GM12878 (cell line): Measurements from ENCODE around the gene RHOBTB1. TPM values are rescaled to one million over a fixed set of nuclear protein-coding genes. Genes with fewer than 3 reads are reported as not detected.

Experiments used
- ATAC-seq: fragments of 200-7000 bp; cut with Tn5 transposase; 3 replicates; pipeline ENCODE4 v1.9.1; 2020; ENCODE audit warnings: mild to moderate bottlenecking, moderate library complexity
- BruUV-seq: library from RNA; stranded (reverse); fragments of 400-500 nt; replicated peaks from 2 replicates; lab custom pipeline; 2021; lab: Mats Ljungman, UMichigan
- CTCF ChIA-PET: fragments of 300-600 bp; sonication (Branson Sonifier 250); formaldehyde crosslinking; extraction: SDS; loops from one replicate; lab custom pipeline; 2021; ENCODE audit warnings: inconsistent platforms; lab: Yijun Ruan, JAX
- POLR2A ChIA-PET: fragments of 350-600 bp; formaldehyde crosslinking; extraction: SDS; loops from one replicate; lab custom pipeline; 2021; ENCODE audit warnings: inconsistent platforms; lab: Charles Lee
- RAD21 ChIA-PET: fragments of 300-600 bp; sonication (Branson Sonifier 250); formaldehyde crosslinking; loops from one replicate; lab custom pipeline; 2023; ENCODE audit warnings: antibody characterized with exemption; ENCODE audit not compliant: unreplicated experiment; lab: Charles Lee
- SMC1A ChIA-PET: fragments of 300-600 bp; sonication (Branson Sonifier 250); formaldehyde crosslinking; loops from one replicate; lab custom pipeline; 2023; ENCODE audit not compliant: unreplicated experiment, uncharacterized antibody; lab: Charles Lee
- DNase-seq: peaks from one replicate; pipeline ENCODE4 v3.0.0-alpha.2; 2011; ENCODE audit warnings: low read depth, low spot score
- FAIRE-seq: peaks from 3 replicates; lab custom pipeline; 2011; peaks lifted over from hg19 to GRCh38; lab: Jason Lieb, UNC
- H2AFZ ChIP-seq: 2 replicates; pipeline ENCODE4 v1.6.0; 2011; ENCODE audit warnings: low read depth, low read length, control low read depth; ENCODE audit not compliant: control insufficient read depth
- H3K27ac ChIP-seq: 2 replicates; pipeline ENCODE4 v1.5.1; 2011; ENCODE audit warnings: control low read depth; ENCODE audit not compliant: control insufficient read depth, insufficient read depth
- H3K27me3 ChIP-seq, 2 experiments: replicated peaks in 1 of 2; 2 replicates each; pipeline versions ENCODE4 v1.6.0 to v1.6.1; 2011; ENCODE audit warnings: low read length in 1 of 2; ENCODE audit not compliant: control insufficient read depth in 2 of 2, insufficient read depth in 2 of 2
- H3K36me3 ChIP-seq, 2 experiments: 2 replicates each; pipeline ENCODE4 v1.5.1; 2011; ENCODE audit warnings: low read length in 1 of 2; ENCODE audit not compliant: control insufficient read depth in 2 of 2, insufficient read depth in 2 of 2
- H3K4me1 ChIP-seq: 2 replicates; pipeline ENCODE4 v1.6.1; 2011; ENCODE audit warnings: mild to moderate bottlenecking, low read length, moderate library complexity, mixed read lengths; ENCODE audit not compliant: control insufficient read depth, insufficient read depth
- H3K4me2 ChIP-seq: 2 replicates; pipeline ENCODE4 v1.6.0; 2011; ENCODE audit warnings: control low read depth; ENCODE audit not compliant: control insufficient read depth, insufficient read depth
- H3K4me3 ChIP-seq: fragments of 200-600 bp; sonication (generic); 2 replicates; pipeline ENCODE4 v1.5.1; 2016
- H3K79me2 ChIP-seq: 2 replicates; pipeline ENCODE4 v1.6.0; 2011; ENCODE audit warnings: low read length; ENCODE audit not compliant: control insufficient read depth, insufficient read depth
- H3K9ac ChIP-seq: 2 replicates; pipeline ENCODE4 v1.8.0; 2011; ENCODE audit warnings: low read length, control low read depth, mixed read lengths; ENCODE audit not compliant: control insufficient read depth, insufficient read depth
- H3K9me3 ChIP-seq: replicated peaks from 3 replicates; pipeline ENCODE4 v1.5.1; 2011; ENCODE audit warnings: mild to moderate bottlenecking, low read length; ENCODE audit not compliant: control insufficient read depth, insufficient read depth
- H4K20me1 ChIP-seq: 2 replicates; pipeline ENCODE4 v1.6.0; 2011; ENCODE audit not compliant: control insufficient read depth, insufficient read depth
- BACH1 ChIP-seq: fragments of 450-650 bp; IDR thresholded peaks from 2 replicates; pipeline ENCODE4 v1.6.1; 2017; ENCODE audit warnings: mild to moderate bottlenecking, borderline replicate concordance
- BHLHE40 ChIP-seq, 2 experiments: fragments of 450-650 bp in 1 of 2; IDR thresholded peaks; 2 replicates each; pipeline ENCODE4 v1.6.1; 2011 to 2017; ENCODE audit warnings: low read depth in 2 of 2, borderline replicate concordance in 1 of 2, improper control_type of control experiment in 1 of 2, low read length in 1 of 2, mild to moderate bottlenecking in 1 of 2
- CEBPB ChIP-seq, 2 experiments: fragments of 150-350 bp in 1 of 2; IDR thresholded peaks; 2 replicates each; pipeline ENCODE4 v1.6.1; 2012 to 2014; ENCODE audit warnings: low read depth in 2 of 2, low read length in 2 of 2, borderline replicate concordance in 1 of 2, inconsistent platforms in 1 of 2
- ESRRA ChIP-seq: IDR thresholded peaks from 2 replicates; pipeline ENCODE4 v1.6.1; 2012; ENCODE audit warnings: mild to moderate bottlenecking, low read length, improper control_type of control experiment
- FOS ChIP-seq: IDR thresholded peaks from 3 replicates; pipeline ENCODE4 v1.6.1; 2011; ENCODE audit warnings: borderline replicate concordance; ENCODE audit not compliant: insufficient read length; ENCODE audit errors: extremely low read depth
- FOXM1 ChIP-seq: IDR thresholded peaks from 2 replicates; pipeline ENCODE4 v1.6.1; 2012; ENCODE audit warnings: low read depth, mild to moderate bottlenecking, inconsistent platforms, low read length, moderate library complexity
- HDAC6 ChIP-seq: fragments of 200-600 bp; sonication (generic); IDR thresholded peaks from one replicate; pipeline ENCODE4 v1.8.0; 2017; ENCODE audit warnings: antibody characterized with exemption; ENCODE audit not compliant: unreplicated experiment
- MEF2B ChIP-seq: fragments of 450-650 bp; IDR thresholded peaks from 2 replicates; pipeline ENCODE4 v1.6.1; 2018; ENCODE audit warnings: mild to moderate bottlenecking, moderate library complexity; ENCODE audit not compliant: partially characterized antibody, poor library complexity, severe bottlenecking
- NFXL1 ChIP-seq: fragments of 450-650 bp; IDR thresholded peaks from 2 replicates; pipeline ENCODE4 v1.6.1; 2017; ENCODE audit warnings: antibody characterized with exemption, mild to moderate bottlenecking, borderline replicate concordance
- POLR2A ChIP-seq: IDR thresholded peaks from 2 replicates; pipeline ENCODE4 v1.6.1; 2011; ENCODE audit warnings: low read depth, mild to moderate bottlenecking, low read length
- RB1 ChIP-seq: fragments of 450-650 bp; formaldehyde crosslinking; IDR thresholded peaks from 2 replicates; pipeline ENCODE4 v1.6.1; 2017; ENCODE audit warnings: mild to moderate bottlenecking, borderline replicate concordance
- SMAD5 ChIP-seq: IDR thresholded peaks from 2 replicates; pipeline ENCODE4 v1.6.1; 2016; ENCODE audit warnings: antibody characterized with exemption, low read depth
- SRF ChIP-seq, 2 experiments: IDR thresholded peaks; 2 replicates each; pipeline ENCODE4 v1.6.1; 2011; ENCODE audit warnings: low read depth in 2 of 2, low read length in 2 of 2, mild to moderate bottlenecking in 1 of 2, moderate library complexity in 1 of 2
- YBX1 ChIP-seq: fragments of 450-650 bp; IDR thresholded peaks from 2 replicates; pipeline ENCODE4 v1.6.1; 2016; ENCODE audit warnings: antibody characterized with exemption
- in situ Hi-C: fragments of 300-500 bp; cut with MboI; formaldehyde crosslinking; loops from 9 replicates; pipeline ENCODE4 v1.14.3; 2018; ENCODE audit warnings: mixed read lengths
- intact Hi-C: fragments of 100-400 bp; cut with micrococcal nuclease; formaldehyde crosslinking; loops from one replicate; pipeline ENCODE4 v1.14.2; 2022; ENCODE audit not compliant: unreplicated experiment
- polyA plus RNA-seq, 11 experiments: library from polyadenylated mRNA; depleted of rRNA in 4 of 11; unstranded in 6 of 11; stranded (reverse) in 5 of 11; fragments of >200 nt; fragmentation: Nextera tagmentation in 4 of 11; fragmentation: Illumina TruSeq in 1 of 11; extraction: Ambion mirVana in 4 of 11; extraction: Trizol in 1 of 11; gene quantifications; 1 replicate in 1 of 11; 2 replicates in 10 of 11; pipeline versions ENCODE4 v1.2.1 to v1.2.3, GENCODE V29; 2011 to 2016; ENCODE audit warnings: inconsistent platforms in 2 of 11, missing spikeins in 2 of 11, low read depth in 1 of 11
- total RNA-seq, 4 experiments: library from RNA; depleted of rRNA in 3 of 4; stranded (reverse); fragments of >200 nt in 3 of 4; fragmentation: Illumina TruSeq in 1 of 4; extraction: Trizol in 1 of 4; gene quantifications; 2 replicates each; pipeline versions ENCODE4 v1.2.1 to v1.2.3, GENCODE V29; 2013 to 2021
- TF ChIP-seq, protein P1 (sequence below): IDR thresholded peaks from 2 replicates; pipeline ENCODE4 v1.6.1; 2011; ENCODE audit warnings: borderline replicate concordance, low read depth, mild to moderate bottlenecking, moderate library complexity, mixed read lengths, low read length; ENCODE audit not compliant: insufficient read depth; ENCODE audit errors: extremely low read length
- TF ChIP-seq, protein P2 (sequence below): IDR thresholded peaks from 2 replicates; pipeline ENCODE4 v1.6.1; 2011; ENCODE audit warnings: mild to moderate bottlenecking, low read depth, low read length, moderate library complexity; ENCODE audit not compliant: insufficient replicate concordance
- TF ChIP-seq, protein P3 (sequence below): fragments of 450-650 bp; IDR thresholded peaks from 2 replicates; pipeline ENCODE4 v1.6.1; 2017; ENCODE audit warnings: mild to moderate bottlenecking, low read depth, inconsistent platforms; ENCODE audit not compliant: poor library complexity, severe bottlenecking
- TF ChIP-seq, protein P4 (sequence below): IDR thresholded peaks from 2 replicates; pipeline ENCODE4 v1.6.1; 2012; ENCODE audit warnings: mild to moderate bottlenecking, low read depth, low read length

RHOBTB1 gene
- total and polyA plus RNA-seq, 10 of the 15 experiments (the other 5 are each of a cell fraction or from before 2014, with no cell fraction given): not detected

DNA sequence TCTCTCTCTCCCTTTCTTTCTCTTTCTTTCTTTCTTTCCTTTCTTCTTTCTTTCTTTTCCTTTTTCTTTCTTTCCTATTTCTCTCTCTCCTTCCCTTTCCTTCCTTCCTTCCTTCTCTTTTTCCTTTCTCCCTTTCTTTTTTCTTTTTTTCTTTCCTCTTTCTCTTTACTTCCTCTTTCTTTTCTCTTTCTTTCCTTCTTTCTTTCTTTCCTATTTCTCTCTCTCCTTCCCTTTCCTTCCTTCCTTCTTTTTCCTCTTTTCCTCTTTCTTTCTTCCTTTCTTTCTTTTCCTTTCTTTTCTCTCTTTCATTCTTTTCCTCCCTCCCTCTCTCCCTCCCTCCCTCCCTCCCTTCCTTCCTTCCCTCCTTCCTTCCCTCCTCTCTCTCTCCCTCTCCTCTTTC lies 81.5 kb downstream of the RHOBTB1 start:
- no peaks in the 10 kb centered on the region for H3K27me3 ChIP-seq
- ATAC-seq: no peak
- RAD21 ChIA-PET: no interaction called here
- H4K20me1 ChIP-seq: no peaks in the 10 kb centered on the region
- no peak for FAIRE-seq
- H3K4me1 ChIP-seq: no peaks in the 10 kb centered on the region
- H3K27ac ChIP-seq: no peak overlapping the region
- intact Hi-C loops (no loop called here), in situ Hi-C loops (no loop called here)
- CTCF ChIA-PET: no interaction called here
- BruUV-seq: no TSS peak
- H3K36me3 ChIP-seq: no peaks in the 10 kb centered on the region
- SMC1A ChIA-PET: no interaction called here
- no peak overlapping the region for H3K4me3 ChIP-seq
- no peak overlapping the region for H2AFZ ChIP-seq
- H3K79me2 ChIP-seq: no peaks in the 10 kb centered on the region
- no peak overlapping the region for H3K9ac ChIP-seq
- no peak overlapping the region for H3K4me2 ChIP-seq
- no peaks in the 10 kb centered on the region for H3K9me3 ChIP-seq
- POLR2A ChIA-PET: no interaction called here
- DNase-seq: no peak
- TF ChIP-seq, protein P1, sequence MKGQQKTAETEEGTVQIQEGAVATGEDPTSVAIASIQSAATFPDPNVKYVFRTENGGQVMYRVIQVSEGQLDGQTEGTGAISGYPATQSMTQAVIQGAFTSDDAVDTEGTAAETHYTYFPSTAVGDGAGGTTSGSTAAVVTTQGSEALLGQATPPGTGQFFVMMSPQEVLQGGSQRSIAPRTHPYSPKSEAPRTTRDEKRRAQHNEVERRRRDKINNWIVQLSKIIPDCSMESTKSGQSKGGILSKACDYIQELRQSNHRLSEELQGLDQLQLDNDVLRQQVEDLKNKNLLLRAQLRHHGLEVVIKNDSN: no peak
- no peak for TF ChIP-seq FOXM1
- TF ChIP-seq RB1: no peak
- TF ChIP-seq POLR2A: no peak
- TF ChIP-seq, protein P2, sequence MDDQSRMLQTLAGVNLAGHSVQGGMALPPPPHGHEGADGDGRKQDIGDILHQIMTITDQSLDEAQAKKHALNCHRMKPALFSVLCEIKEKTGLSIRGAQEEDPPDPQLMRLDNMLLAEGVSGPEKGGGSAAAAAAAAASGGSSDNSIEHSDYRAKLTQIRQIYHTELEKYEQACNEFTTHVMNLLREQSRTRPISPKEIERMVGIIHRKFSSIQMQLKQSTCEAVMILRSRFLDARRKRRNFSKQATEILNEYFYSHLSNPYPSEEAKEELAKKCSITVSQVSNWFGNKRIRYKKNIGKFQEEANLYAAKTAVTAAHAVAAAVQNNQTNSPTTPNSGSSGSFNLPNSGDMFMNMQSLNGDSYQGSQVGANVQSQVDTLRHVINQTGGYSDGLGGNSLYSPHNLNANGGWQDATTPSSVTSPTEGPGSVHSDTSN: no peak
- no peak for TF ChIP-seq SMAD5
- TF ChIP-seq CEBPB (IDR thresholded peaks at IDR 0.05; ENCODE audit: borderline replicate concordance in 1 of 2, low read depth in 2 of 2, low read length in 2 of 2): no peak
- TF ChIP-seq SRF (IDR thresholded peaks at IDR 0.05; ENCODE audit: low read depth in 2 of 2, low read length in 2 of 2): no peak
- no peak for TF ChIP-seq YBX1
- TF ChIP-seq, protein P3, sequence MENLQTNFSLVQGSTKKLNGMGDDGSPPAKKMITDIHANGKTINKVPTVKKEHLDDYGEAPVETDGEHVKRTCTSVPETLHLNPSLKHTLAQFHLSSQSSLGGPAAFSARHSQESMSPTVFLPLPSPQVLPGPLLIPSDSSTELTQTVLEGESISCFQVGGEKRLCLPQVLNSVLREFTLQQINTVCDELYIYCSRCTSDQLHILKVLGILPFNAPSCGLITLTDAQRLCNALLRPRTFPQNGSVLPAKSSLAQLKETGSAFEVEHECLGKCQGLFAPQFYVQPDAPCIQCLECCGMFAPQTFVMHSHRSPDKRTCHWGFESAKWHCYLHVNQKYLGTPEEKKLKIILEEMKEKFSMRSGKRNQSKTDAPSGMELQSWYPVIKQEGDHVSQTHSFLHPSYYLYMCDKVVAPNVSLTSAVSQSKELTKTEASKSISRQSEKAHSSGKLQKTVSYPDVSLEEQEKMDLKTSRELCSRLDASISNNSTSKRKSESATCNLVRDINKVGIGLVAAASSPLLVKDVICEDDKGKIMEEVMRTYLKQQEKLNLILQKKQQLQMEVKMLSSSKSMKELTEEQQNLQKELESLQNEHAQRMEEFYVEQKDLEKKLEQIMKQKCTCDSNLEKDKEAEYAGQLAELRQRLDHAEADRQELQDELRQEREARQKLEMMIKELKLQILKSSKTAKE: no peak
- no peak for TF ChIP-seq HDAC6
- TF ChIP-seq MEF2B: no peak
- TF ChIP-seq, protein P4, sequence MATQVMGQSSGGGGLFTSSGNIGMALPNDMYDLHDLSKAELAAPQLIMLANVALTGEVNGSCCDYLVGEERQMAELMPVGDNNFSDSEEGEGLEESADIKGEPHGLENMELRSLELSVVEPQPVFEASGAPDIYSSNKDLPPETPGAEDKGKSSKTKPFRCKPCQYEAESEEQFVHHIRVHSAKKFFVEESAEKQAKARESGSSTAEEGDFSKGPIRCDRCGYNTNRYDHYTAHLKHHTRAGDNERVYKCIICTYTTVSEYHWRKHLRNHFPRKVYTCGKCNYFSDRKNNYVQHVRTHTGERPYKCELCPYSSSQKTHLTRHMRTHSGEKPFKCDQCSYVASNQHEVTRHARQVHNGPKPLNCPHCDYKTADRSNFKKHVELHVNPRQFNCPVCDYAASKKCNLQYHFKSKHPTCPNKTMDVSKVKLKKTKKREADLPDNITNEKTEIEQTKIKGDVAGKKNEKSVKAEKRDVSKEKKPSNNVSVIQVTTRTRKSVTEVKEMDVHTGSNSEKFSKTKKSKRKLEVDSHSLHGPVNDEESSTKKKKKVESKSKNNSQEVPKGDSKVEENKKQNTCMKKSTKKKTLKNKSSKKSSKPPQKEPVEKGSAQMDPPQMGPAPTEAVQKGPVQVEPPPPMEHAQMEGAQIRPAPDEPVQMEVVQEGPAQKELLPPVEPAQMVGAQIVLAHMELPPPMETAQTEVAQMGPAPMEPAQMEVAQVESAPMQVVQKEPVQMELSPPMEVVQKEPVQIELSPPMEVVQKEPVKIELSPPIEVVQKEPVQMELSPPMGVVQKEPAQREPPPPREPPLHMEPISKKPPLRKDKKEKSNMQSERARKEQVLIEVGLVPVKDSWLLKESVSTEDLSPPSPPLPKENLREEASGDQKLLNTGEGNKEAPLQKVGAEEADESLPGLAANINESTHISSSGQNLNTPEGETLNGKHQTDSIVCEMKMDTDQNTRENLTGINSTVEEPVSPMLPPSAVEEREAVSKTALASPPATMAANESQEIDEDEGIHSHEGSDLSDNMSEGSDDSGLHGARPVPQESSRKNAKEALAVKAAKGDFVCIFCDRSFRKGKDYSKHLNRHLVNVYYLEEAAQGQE: no peak
- no peak for TF ChIP-seq FOS
- TF ChIP-seq BACH1: no peak
- TF ChIP-seq BHLHE40 (IDR thresholded peaks at IDR 0.05; ENCODE audit: borderline replicate concordance in 1 of 2, low read depth in 2 of 2, low read length in 1 of 2): no peak
- TF ChIP-seq ESRRA: no peak
- no peak for TF ChIP-seq NFXL1
